ENCODE measurements around the gene OR5A2. TPM values are rescaled to one million over a fixed set of nuclear protein-coding genes. Genes with fewer than 3 reads are reported as not detected.

The OR5A2 gene
- polyA plus RNA-seq, 3 donors: not detected

- Mint-ChIP-seq H3K27me3 (ENCODE audit: low read depth in 3 of 3) (no peaks in the 10 kb centered on the region), H3K4me3 (no peak overlapping the region), H3K4me1 (peaks cover 20% of the 10 kb centered on the region), H3K27ac (peak overlapping the region in 6 of 7 donors; percentile 1 to 80 (median 46)), H3K36me3 (no peaks in the 10 kb centered on the region), H3K9me3 (peaks cover 4 to 29% (median 12%) of the 10 kb centered on the region in 7 donors)
- DNase-seq: peak in 2 of 3 donors; percentile 9 to 13
- Histone ChIP-seq H3K9me3 (replicated peaks in 1 of 2; ENCODE audit: control insufficient read depth in 1 of 2, insufficient read depth in 1 of 2, low read length in 2 of 2) (peaks cover 0 to 8% of the 10 kb centered on the region in 2 donors), H3K27me3 (ENCODE audit: control insufficient read depth in 2 of 2, insufficient read depth in 2 of 2, low read length in 2 of 2) (no peaks in the 10 kb centered on the region), H3K27ac (ENCODE audit: low read depth in 1 of 2, low read length in 2 of 2) (no peak overlapping the region), H3K9ac (ENCODE audit: insufficient read depth, low read length, poor library complexity, severe bottlenecking) (no peak overlapping the region), H2AFZ (ENCODE audit: insufficient read depth, low read depth, low read length, poor library complexity, severe bottlenecking) (peak overlapping the region; percentile 51), H3K4me1 (ENCODE audit: control insufficient read depth in 1 of 2, insufficient read depth in 2 of 2, low read length in 2 of 2) (peaks cover 8 to 10% of the 10 kb centered on the region in 2 donors), H3K4me2 (replicated peaks; ENCODE audit: extremely low read depth, low read length, poor library complexity, severe bottlenecking) (peak overlapping the region; percentile 11), H3K4me3 (replicated peaks in 1 of 3; ENCODE audit: low read depth in 2 of 3, low read length in 3 of 3) (no peak overlapping the region), H3K36me3 (replicated peaks in 1 of 2; ENCODE audit: control insufficient read depth in 1 of 2, insufficient read depth in 2 of 2, low read length in 2 of 2) (no peaks in the 10 kb centered on the region), H3K79me2 (ENCODE audit: insufficient read depth, low read length) (no peaks in the 10 kb centered on the region), H4K20me1 (ENCODE audit: insufficient read depth, low read length) (no peaks in the 10 kb centered on the region)
- WGBS (ENCODE audit: insufficient coverage): 37% methylated on average over 7 of the region's 8 CpGs
- intact Hi-C loops (cut with micrococcal nuclease): no loop called here
- no peak for TF ChIP-seq CTCF (IDR thresholded peaks at IDR 0.05)
Observed at GRCh38 chr11:59368238-59369022, 57.8 kb downstream of the OR5A2 start.

Other genes with a start within 250 kb of the OR5A2 start
- 100 to 1,000 TPM; 273 to 971 (median 691) TPM for gene MPEG1, start 213.5 kb downstream of the OR5A2 start, polyA plus RNA-seq
- not detected for gene OR5AN1, start 67.5 kb downstream of the OR5A2 start, polyA plus RNA-seq
- gene OR5A1, start 10.1 kb upstream of the OR5A2 start, polyA plus RNA-seq: not detected
- gene OR4D6, start 30.5 kb upstream of the OR5A2 start, polyA plus RNA-seq: not detected
- gene OR4D10, start 46.9 kb upstream of the OR5A2 start, polyA plus RNA-seq: not detected
- gene OR4D11, start 77.2 kb upstream of the OR5A2 start, polyA plus RNA-seq: not detected
- gene OR4D9, start 85.1 kb upstream of the OR5A2 start, polyA plus RNA-seq: not detected
- gene OSBP, start 189.4 kb upstream of the OR5A2 start, polyA plus RNA-seq: 10 to 100 TPM in 2 of 3 donors, 1 to 10 TPM in 1; 9.8 to 15.3 (median 11.9) TPM
- gene PATL1, start 242.6 kb upstream of the OR5A2 start, polyA plus RNA-seq: 10 to 100 TPM in 1 of 3 donors, 1 to 10 TPM in 2; 4.1 to 49.3 (median 5.1) TPM